Liver (tissue), 3 donors: ENCODE results near the gene PAK4.

Source experiments
- CTCF ChIP-seq: fragments of 150-350 bp; IDR thresholded peaks from 2 replicates; pipeline ENCODE4 v1.5.1; 2017; ENCODE audit warnings: improper control_type of control experiment, low read depth, low read length; ENCODE audit not compliant: missing input control
- JUND ChIP-seq, 2 donors: IDR thresholded peaks; 2 replicates each; pipeline ENCODE4 v1.6.1; 2016; ENCODE audit warnings: antibody characterized with exemption in 2 of 2
- RAD21 ChIP-seq, 2 donors: IDR thresholded peaks; 2 replicates each; pipeline ENCODE4 v1.6.1; 2016; ENCODE audit warnings: antibody characterized with exemption in 2 of 2, mild to moderate bottlenecking in 2 of 2
- TAF1 ChIP-seq: conservative IDR thresholded peaks from 2 replicates; pipeline ENCODE4 v1.6.1; 2016; ENCODE audit warnings: antibody characterized with exemption, mild to moderate bottlenecking
- YY1 ChIP-seq: IDR thresholded peaks from 2 replicates; pipeline ENCODE4 v1.6.1; 2016; ENCODE audit warnings: antibody characterized with exemption, mild to moderate bottlenecking
- donor health status: healthy.
- donor health status: healthy.

- TF ChIP-seq CTCF (no peak), YY1 (no peak), JUND (IDR thresholded peaks at IDR 0.05) (no peak), RAD21 (IDR thresholded peaks at IDR 0.05) (no peak), TAF1 (no peak)
Observed at GRCh38 chr19:39099341-39099740, 26.2 kb upstream of the PAK4 start.
